SJSA1 (cell line): ENCODE data around the gene FDPS. TPM values are rescaled to one million over a fixed set of nuclear protein-coding genes. Genes with fewer than 3 reads are reported as not detected.
"Not testable (repeated sequence)": the region's sequence is repeated elsewhere in the genome, so short reads cannot be mapped to it uniquely, and the experiment has no call there.

Experiments
- DNase-seq, 2 experiments: peaks; one replicate each; pipeline ENCODE4 v3.0.0-alpha.2; 2015 to 2020; ENCODE audit warnings: low spot score in 2 of 2, low read depth in 1 of 2
- H3K27ac ChIP-seq: fragments of 250-450 bp; sonication (Bioruptor Pico); 2 replicates; pipeline ENCODE4 v1.5.1; 2020; ENCODE audit warnings: mild to moderate bottlenecking, moderate library complexity
- H3K27me3 ChIP-seq: fragments of 250-450 bp; sonication (Bioruptor Pico); replicated peaks from 2 replicates; pipeline ENCODE4 v1.5.1; 2020; ENCODE audit warnings: mild to moderate bottlenecking, moderate library complexity
- H3K36me3 ChIP-seq: fragments of 250-450 bp; sonication (Bioruptor Pico); 2 replicates; pipeline ENCODE4 v1.5.1; 2020; ENCODE audit warnings: mild to moderate bottlenecking
- H3K4me1 ChIP-seq: fragments of 250-450 bp; sonication (Bioruptor Pico); replicated peaks from 2 replicates; pipeline ENCODE4 v1.6.1; 2021; ENCODE audit warnings: mild to moderate bottlenecking
- H3K4me3 ChIP-seq: fragments of 250-450 bp; sonication (Bioruptor Pico); 2 replicates; pipeline ENCODE4 v1.5.1; 2020; ENCODE audit warnings: mild to moderate bottlenecking
- H3K9me3 ChIP-seq: fragments of 250-450 bp; sonication (Bioruptor Pico); replicated peaks from 2 replicates; pipeline ENCODE4 v1.5.1; 2020; ENCODE audit warnings: mild to moderate bottlenecking
- total RNA-seq: library from RNA; depleted of rRNA; stranded (reverse); fragments of >200 nt; shearing (Covaris generic); gene quantifications from 2 replicates; pipeline ENCODE4 v1.2.3, GENCODE V29; 2014

FDPS gene
- total RNA-seq, 1 experiment from 2014 or later = 232 TPM

DNA sequence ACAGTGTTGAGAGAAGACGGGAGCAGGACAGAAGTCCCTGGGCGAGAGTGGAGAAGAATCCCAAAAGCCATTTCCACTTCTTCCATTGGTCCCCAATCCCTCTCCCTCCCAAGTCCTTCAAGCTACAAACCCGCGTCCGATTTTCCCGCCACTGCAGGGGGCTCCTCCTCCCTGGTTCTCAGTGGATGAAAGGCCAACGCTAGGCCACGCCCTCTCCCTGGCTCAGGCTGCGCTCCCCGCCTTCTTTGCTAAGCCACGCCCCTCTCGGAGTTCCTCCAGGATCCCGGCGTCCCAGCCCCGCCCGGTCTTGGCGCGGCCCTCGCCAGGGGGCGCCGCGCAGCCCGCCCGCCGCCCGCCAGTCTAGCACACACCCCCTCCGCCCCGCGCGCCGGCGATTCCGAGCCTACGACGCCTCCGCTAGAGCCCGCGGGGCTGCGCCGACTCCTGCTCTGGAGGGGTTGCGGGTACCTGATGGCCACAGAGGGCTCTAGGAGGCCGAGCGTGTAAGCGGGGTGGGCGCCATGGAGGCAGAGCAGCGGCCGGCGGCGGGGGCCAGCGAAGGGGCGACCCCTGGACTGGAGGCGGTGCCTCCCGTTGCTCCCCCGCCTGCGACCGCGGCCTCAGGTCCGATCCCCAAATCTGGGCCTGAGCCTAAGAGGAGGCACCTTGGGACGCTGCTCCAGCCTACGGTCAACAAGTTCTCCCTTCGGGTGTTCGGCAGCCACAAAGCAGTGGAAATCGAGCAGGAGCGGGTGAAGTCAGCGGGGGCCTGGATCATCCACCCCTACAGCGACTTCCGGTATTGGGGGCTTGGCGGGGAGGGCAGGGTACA, 31.4 kb upstream of the FDPS start, which contains the start of gene HCN3:
Gene HCN3, plus strand, starts transcription at position 394 of the 832 bp plus-strand sequence. Its CDS starts 128 bp downstream, at position 522.
- no peaks in the 10 kb centered on the region for H3K9me3 ChIP-seq
- H3K4me1 ChIP-seq = peaks cover 34% of the 10 kb centered on the region
- peaks cover 7% of the 10 kb centered on the region for H3K36me3 ChIP-seq
- no peak within 1 kb of the TSS for H3K27ac ChIP-seq
- DNase-seq = peak; percentile 94 to 98
- peak within 1 kb of the TSS; percentile 60 for H3K4me3 ChIP-seq
- no peaks in the 10 kb centered on the region for H3K27me3 ChIP-seq

DNA sequence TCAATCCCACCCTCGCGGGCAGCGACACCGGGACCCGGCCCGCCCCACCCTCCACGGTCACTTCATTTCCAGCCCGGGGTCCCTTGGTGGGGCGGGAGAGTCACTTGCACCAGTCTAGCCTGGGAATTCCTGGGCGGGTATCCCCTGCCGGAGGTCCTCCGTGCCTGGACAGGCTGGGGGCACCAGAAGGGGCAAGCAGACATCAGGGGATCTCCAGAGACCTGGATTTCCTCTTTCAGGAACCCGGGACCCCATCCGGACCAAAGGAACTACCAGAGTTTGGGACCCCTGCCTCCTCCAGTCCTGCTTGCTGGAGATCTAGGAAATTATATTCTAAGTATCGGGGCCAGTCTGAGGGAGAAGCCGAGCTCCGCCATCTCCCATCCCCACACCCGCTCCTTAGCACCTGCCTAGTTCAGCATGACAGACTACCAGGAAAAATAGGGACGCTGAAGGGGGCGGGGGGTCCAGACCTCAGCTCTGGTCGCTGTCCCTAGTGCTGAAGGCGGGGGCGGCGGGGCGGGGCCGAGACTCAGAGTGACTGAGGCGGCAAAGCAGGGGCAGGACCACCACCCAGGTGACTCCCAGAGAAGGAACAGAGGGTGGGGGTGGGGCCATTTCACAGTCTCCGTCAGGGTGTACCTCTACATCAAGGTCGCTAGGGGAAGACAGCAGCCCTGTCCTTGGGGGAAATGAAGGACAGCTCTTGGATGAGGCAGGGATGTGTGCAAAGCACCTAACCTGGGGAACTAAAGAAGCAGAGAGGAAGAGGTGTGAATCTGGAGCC, 30.6 kb upstream of the FDPS start:
- peak in 1 of 2 experiments; percentile 25 for DNase-seq
- Histone ChIP-seq H3K27ac (no peak overlapping the region), H3K4me3 (peak overlapping the region; percentile 60), H3K4me1 (peaks cover 31% of the 10 kb centered on the region), H3K27me3 (no peaks in the 10 kb centered on the region), H3K36me3 (peaks cover under 1% of the 10 kb centered on the region; the same call in 1 of the 2 replicates), H3K9me3 (no peaks in the 10 kb centered on the region)

DNA sequence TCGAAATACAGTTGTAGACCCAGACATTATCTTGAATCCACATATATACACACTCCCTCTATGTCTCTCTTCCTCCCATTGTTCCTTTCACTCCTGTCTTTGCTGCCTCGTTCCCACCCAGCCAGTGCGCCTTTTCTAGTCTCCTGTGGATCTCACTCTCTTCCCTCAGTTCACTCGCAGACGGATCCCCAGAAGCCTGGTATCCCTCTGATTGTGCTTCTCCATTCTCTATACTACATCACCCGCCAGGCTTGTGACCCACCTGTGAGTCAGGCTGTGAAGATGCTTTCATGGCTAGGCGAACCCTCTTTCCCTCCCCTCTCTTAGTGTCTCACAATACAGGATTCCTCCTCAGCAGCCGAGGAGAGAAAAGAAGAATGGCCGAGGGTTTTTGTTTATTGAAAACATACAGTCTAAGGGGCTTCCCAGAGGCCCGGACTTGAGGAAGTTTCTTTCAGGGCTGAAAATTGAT, 29.9 kb upstream of the FDPS start:
- Histone ChIP-seq H3K9me3 (no peaks in the 10 kb centered on the region), H3K4me1 (peaks cover 28% of the 10 kb centered on the region), H3K27ac (no peak overlapping the region), H3K36me3 (no peaks in the 10 kb centered on the region), H3K27me3 (no peaks in the 10 kb centered on the region), H3K4me3 (no peak overlapping the region)
- no peak for DNase-seq

DNA sequence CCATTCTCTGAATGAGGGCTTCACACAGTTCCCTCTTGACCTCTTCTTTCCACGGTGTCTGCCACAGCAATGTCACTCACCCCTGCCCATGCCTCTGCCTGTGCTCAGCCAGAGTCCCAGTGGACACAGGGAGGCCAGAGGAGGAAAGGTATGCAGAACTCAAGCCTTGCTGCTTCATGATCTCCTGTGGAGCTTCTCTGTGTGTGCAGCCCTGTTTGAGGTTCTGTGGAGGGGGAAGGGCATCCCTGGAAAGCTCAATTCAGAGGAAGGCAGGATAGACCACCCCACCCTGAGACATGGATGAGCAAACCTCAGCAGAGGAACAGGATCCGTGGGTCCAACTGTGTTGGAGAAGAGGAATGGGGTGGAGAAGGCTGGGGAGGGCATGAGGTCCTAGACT, 29.4 kb upstream of the FDPS start:
- Histone ChIP-seq H3K27ac (no peak overlapping the region), H3K4me3 (no peak overlapping the region), H3K36me3 (no peaks in the 10 kb centered on the region), H3K27me3 (no peaks in the 10 kb centered on the region), H3K9me3 (no peaks in the 10 kb centered on the region), H3K4me1 (peaks cover 25% of the 10 kb centered on the region)
- DNase-seq = no peak

DNA sequence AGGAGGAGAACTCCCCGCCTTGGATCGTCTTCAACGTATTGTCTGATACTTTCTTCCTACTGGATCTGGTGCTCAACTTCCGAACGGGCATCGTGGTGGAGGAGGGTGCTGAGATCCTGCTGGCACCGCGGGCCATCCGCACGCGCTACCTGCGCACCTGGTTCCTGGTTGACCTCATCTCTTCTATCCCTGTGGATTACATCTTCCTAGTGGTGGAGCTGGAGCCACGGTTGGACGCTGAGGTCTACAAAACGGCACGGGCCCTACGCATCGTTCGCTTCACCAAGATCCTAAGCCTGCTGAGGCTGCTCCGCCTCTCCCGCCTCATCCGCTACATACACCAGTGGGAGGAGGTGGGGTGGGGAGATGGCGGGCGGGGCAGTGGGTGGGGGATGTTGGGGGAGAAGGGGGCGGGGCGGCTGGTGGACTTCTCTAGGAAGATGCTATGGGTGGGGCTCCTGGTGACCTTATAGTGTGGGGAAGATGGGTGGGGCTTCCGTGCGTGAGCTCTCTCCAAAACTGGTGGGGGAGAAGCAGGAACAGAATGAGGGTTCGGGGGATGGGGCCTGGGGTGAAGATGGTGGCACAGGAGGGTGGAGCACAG, 26.1 kb upstream of the FDPS start:
- H3K4me1 ChIP-seq = peaks cover 17% of the 10 kb centered on the region
- no peaks in the 10 kb centered on the region for H3K9me3 ChIP-seq
- no peak for DNase-seq
- no peak overlapping the region for H3K27ac ChIP-seq
- H3K4me3 ChIP-seq = no peak overlapping the region
- H3K36me3 ChIP-seq = no peaks in the 10 kb centered on the region
- no peaks in the 10 kb centered on the region for H3K27me3 ChIP-seq

DNA sequence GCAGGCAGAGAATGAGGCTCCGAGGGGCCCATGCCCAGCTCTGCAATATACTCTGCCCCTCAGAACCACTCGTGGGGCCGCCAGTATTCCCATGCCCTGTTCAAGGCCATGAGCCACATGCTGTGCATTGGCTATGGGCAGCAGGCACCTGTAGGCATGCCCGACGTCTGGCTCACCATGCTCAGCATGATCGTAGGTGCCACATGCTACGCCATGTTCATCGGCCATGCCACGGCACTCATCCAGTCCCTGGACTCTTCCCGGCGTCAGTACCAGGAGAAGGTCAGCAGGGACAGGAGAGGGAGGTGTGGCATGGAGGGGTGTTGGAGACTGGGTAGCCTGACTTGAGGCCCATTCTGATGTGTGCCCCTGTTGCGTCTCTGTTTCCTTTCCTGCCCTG, 24.2 kb upstream of the FDPS start:
- no peaks in the 10 kb centered on the region for H3K27me3 ChIP-seq
- H3K4me3 ChIP-seq = no peak overlapping the region
- no peaks in the 10 kb centered on the region for H3K36me3 ChIP-seq
- H3K4me1 ChIP-seq = peaks cover under 1% of the 10 kb centered on the region; the same call in 1 of the 2 replicates
- no peak overlapping the region for H3K27ac ChIP-seq
- no peak for DNase-seq
- no peaks in the 10 kb centered on the region for H3K9me3 ChIP-seq

DNA sequence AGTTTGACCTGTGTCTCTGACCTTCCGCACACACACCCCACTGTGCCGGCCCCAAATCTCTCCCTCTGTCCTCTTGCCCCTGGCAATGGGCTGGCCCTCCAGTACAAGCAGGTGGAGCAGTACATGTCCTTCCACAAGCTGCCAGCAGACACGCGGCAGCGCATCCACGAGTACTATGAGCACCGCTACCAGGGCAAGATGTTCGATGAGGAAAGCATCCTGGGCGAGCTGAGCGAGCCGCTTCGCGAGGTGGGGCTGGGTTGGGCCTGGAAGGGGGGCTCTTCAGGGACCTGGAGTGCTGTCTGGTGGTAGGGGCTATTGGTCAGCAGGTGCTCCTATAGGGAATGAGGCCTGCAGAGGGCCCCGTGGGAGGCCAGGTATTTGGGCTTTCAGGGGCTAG, 23.6 kb upstream of the FDPS start:
- no peaks in the 10 kb centered on the region for H3K36me3 ChIP-seq
- no peaks in the 10 kb centered on the region for H3K9me3 ChIP-seq
- no peaks in the 10 kb centered on the region for H3K27me3 ChIP-seq
- H3K27ac ChIP-seq = no peak overlapping the region
- H3K4me3 ChIP-seq = no peak overlapping the region
- no peak for DNase-seq
- no peaks in the 10 kb centered on the region for H3K4me1 ChIP-seq

DNA sequence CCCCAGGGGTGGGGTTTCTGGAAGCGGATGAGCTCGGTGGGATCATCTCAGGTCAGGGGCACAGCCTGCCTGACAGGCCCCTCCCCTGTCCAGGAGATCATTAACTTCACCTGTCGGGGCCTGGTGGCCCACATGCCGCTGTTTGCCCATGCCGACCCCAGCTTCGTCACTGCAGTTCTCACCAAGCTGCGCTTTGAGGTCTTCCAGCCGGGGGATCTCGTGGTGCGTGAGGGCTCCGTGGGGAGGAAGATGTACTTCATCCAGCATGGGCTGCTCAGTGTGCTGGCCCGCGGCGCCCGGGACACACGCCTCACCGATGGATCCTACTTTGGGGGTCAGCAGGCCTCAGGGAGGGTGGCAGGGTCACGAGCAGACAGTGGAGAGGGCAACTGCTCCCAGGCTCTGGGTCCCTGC, 23.0 kb upstream of the FDPS start:
- no peaks in the 10 kb centered on the region for H3K9me3 ChIP-seq
- no peaks in the 10 kb centered on the region for H3K4me1 ChIP-seq
- H3K36me3 ChIP-seq = no peaks in the 10 kb centered on the region
- H3K27ac ChIP-seq = no peak overlapping the region
- no peak overlapping the region for H3K4me3 ChIP-seq
- H3K27me3 ChIP-seq = no peaks in the 10 kb centered on the region
- DNase-seq = no peak

DNA sequence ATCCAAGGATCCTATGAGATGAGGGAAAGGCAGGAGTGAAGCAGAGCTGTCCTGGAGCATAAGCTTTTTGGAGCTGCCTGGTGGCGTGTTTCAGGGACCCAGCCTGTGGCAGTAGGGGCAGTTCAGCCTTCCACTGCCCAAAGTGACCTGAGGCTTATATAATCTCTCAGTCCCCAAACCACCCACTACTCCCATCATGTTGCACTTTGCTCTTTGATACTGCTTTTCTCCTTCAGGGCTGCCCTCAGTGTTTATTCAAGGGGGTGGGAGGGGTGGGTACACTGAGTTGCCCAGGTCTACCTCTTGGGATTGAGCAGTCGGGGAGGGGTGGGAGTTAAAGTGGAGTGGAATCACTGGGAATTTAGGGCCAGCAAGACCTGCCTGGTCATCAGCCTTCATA, 22.1 kb upstream of the FDPS start:
- Histone ChIP-seq H3K4me3 (no peak overlapping the region), H3K27ac (no peak overlapping the region), H3K36me3 (no peaks in the 10 kb centered on the region), H3K27me3 (no peaks in the 10 kb centered on the region), H3K9me3 (no peaks in the 10 kb centered on the region), H3K4me1 (no peaks in the 10 kb centered on the region)
- no peak for DNase-seq

DNA sequence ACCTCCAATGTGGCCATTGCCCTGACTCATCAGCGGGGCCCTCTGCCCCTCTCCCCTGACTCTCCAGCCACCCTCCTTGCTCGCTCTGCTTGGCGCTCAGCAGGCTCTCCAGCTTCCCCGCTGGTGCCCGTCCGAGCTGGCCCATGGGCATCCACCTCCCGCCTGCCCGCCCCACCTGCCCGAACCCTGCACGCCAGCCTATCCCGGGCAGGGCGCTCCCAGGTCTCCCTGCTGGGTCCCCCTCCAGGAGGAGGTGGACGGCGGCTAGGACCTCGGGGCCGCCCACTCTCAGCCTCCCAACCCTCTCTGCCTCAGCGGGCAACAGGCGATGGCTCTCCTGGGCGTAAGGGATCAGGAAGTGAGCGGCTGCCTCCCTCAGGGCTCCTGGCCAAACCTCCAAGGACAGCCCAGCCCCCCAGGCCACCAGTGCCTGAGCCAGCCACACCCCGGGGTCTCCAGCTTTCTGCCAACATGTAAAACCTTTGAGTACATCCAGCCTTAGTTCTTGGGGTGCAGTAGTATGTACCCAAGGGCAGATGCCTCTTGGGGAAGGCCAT, 20.6 kb upstream of the FDPS start:
- Histone ChIP-seq H3K4me1 (no peaks in the 10 kb centered on the region), H3K27me3 (peaks cover 4% of the 10 kb centered on the region; the same call in 1 of the 2 replicates), H3K9me3 (no peaks in the 10 kb centered on the region), H3K4me3 (no peak overlapping the region), H3K27ac (no peak overlapping the region), H3K36me3 (no peaks in the 10 kb centered on the region)
- DNase-seq = no peak

DNA sequence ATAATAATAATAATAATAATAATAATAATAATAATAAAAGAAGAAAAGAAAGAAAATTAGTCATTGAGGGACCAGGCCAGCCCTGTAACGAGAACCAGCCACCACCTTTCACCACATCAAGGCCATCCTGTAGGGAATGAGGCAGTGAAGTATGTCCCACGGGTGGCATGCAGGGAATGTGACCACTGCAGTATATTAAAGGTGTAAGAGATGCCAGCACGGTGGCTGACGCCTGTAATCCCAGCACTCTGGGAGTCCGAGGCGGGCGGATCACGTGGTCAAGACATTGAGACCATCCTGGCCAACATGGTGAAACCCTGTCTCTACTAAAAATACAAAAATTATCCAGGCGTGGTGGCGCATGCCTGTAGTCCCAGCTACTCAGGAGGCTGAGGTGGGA, 17.7 kb upstream of the FDPS start:
- H3K27ac ChIP-seq, DNase-seq, H3K4me1 ChIP-seq, H3K9me3 ChIP-seq, H3K4me3 ChIP-seq, H3K36me3 ChIP-seq: not testable (repeated sequence)
- peaks cover 20% of the 10 kb centered on the region; the same call in 1 of the 2 replicates for H3K27me3 ChIP-seq

DNA sequence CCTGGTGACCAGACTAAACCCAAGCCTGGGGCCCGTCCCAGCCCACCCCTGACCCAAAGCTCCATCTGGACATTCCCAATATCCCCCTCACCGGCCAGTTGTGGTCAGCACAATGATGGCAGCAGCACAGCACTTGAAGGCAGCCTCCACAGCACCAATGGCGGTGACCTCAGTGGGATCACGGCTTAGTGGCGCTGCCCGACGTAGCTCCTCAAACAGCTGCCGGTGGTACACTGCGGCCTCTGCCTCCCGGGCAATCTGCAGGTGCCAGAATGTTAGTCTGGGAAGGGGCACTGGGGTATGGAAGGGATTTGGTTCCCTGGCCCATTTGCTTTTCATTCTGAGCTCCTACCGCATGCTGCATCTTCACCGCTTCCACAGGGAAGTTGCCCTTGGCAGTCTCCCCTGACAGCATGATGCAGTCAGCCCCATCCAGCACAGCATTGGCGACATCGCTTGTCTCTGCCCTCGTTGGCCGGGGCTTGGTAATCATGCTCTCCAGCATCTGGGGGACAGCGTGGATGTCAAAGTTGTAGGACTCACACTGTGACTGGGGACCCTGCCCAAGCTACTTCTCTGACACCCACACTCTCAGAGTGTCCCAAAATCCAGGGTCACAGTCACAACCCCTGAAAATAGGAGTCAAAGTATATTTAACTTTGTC, 15.4 kb upstream of the FDPS start:
- Histone ChIP-seq H3K27ac (no peak overlapping the region), H3K4me1 (no peaks in the 10 kb centered on the region), H3K4me3 (no peak overlapping the region), H3K27me3 (peaks cover 20% of the 10 kb centered on the region; the same call in 1 of the 2 replicates), H3K36me3 (no peaks in the 10 kb centered on the region), H3K9me3 (no peaks in the 10 kb centered on the region)
- no peak for DNase-seq
